ENCODE measurements around the gene ZNF609.

Gene ZNF609

DNA sequence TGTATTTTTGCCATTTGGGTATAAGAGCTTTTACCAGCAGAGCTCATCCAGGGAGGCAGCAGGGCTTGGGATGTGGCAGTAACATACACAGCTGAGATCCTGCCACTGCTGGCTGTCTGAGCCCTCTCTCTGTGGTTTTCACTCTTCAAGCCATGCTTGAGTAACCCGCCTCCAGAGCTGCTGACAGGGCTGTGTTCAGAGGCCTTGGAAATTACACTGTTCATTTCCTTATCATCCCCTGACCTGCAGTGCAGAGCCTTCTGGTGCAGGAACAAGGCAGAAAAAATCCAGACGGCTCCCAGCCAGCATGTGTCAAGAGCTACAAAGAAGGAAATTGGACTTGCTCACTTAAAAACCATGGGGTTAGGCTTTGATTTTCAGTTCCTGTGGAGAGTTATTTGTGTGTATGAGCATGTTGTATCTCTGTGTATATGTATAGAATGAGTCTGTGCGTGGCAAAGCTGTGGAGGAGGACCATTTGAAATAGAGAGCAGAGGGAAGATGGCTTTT is 47.0 kb downstream of the ZNF609 start:
- peak; percentile 90 for FAIRE-seq

DNA sequence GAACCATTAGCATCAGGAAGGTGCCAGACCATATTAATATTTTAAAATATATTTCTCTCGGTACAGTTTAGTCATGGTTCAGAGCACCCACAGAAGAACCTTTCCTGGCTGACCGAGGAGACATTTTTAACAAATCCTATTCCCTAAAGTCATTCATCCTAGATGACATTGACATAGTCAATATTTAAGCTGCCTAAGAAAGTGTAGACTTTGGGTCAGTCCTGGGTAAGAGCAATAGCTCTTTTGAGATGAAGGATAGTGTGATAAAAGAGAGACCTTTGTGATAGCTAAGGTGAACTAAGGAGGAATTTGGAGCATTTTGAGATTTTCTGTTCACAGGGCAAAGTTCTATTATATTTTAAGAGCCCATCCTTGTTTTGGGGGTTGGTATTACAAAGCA is 47.5 kb downstream of the ZNF609 start:
- FAIRE-seq: no peak

DNA sequence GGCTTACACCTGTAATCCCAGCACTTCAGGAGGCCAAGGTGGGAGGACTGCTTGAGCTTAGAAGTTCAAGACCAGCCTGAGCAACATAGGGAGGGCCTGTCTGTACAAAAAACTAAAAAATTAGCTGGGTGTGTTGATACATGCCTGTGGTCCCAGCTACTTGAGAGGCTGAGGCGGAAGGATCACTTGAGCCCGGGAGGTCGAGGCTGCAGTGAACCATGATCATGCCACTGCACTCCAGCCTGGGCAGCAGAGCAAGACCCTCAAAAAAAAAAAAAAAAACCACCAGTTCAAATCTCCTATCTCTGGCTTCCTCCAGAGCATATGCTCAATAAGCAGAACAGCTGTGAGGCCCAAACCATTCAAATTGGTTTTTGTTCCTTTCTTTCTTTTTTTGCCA is 53.4 kb downstream of the ZNF609 start:
- no peak for FAIRE-seq

DNA sequence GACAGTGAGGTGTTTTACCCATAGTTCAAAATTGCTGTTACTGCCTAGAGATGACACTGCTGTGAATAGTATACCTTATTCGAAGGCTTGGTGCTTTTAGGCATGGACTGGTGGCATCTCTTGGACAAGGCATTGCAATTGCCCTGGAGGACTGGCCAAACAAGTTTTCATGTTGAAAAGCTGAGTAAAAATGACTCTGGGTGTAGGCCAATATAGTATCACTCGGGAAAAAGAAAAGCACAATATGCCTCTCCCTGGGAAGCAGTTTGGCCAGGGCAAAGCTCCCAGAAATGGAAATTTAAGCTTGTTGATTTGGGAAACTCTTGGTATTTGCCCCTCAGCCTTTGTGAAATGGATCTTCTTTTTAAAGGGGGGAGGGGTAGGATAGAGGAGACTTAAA is 54.8 kb downstream of the ZNF609 start:
- FAIRE-seq: no peak

DNA sequence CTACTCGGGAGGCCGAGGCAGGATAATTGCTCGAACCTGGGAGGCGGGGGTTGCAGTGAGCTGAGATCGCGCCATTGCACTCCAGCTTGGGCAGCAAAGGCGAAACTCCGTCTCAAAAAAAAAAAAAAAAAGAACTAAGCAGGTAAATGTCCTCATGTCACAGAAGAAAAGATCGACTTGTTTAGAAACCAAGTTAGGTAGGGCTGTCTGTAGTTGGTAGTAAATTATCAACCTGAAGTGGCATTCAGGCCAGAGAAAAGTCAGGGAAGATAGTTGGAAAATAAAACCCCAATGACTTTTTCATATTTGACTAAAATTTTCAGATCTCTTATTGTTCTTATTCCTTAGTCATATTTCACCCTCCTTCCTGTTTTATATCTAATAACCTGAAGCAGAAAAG is 55.4 kb downstream of the ZNF609 start:
- FAIRE-seq: no peak

DNA sequence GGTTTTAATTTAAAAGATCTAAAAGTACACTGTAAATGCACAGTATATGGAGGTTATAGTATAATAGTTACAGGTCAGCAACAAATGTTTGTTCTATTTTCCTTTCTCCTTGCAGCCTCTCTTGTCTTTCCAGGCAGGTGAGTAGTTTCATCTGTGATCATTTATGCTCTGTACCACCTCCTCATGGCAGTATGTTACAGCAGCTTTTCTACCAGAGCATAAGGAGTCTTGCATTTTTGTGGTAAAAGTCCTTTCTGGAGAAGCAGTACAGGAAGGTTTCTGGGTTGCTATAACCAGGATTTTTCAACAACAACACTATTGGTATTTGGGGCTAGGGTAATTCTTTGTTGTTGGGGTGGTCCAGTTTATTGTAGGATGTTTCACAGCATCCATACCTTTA is 59.5 kb downstream of the ZNF609 start:
- FAIRE-seq: no peak

DNA sequence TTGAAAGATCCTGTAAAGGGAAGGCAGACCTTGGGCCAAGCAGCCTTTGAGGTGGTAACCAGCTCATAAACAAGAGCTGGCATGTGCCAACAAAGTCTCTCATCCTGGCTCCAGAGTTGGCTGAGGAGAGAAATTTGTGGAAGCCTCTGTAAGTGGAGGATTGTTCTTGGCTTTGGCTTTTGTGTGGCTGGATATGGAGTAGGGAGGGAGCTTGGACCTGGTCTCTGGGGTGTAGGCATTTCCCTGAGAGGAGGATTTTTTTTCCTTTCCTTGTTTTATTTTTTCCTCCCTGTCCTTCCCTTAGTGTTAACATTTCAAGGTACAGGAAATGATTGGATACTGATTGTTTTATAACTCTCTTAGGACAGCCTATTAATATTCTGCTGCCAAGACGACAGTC is 60.8 kb downstream of the ZNF609 start:
- no peak for FAIRE-seq

DNA sequence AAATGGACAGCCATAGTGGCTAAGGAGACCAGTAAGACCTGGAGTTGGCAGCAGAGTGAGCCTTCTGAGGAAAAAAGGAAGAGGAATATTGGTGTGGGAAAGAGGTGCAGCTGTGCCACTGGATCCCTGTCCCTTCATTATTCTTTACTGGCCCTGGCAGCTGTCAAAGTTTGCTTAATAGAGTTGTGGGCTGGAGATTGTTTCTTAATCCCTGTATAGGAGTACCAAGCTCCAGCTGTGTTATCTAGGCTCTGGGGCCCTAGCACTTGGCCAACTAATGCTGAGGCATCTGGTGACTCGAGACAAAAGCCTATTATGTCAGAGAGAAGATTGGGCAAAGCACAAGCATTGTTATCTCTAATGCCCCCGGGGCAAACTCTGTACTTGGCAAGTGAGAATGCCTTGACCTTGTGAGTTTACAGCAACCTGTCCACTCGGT is 61.4 kb downstream of the ZNF609 start:
- FAIRE-seq: no peak

DNA sequence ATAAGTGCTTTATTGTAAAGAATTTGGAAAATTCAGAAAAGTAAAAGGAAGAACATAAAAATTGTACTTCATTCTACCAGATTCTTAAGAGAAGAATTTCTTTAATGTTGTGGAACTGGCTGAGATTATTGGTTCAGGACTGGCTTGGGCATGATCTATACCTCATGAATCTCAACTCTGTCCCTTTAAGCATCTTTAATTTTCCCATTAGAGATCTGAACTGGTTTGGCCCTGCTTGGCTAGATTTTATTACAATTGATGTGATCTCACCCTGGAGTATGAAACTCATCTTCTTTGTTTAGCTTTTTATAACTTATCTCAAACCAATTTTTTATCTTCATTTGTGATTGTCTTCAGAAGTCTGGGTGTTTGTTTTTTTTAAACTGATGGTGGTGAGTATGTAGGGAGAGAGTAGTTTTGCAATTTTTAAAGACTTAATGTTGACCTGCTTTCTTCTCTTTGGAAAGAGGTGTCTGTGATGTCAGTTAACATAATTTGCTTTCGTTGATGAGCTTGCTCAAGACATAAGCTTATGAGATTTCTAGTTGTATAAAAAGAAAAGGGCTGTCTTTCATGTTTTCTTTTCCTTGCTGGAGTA is 61.9 kb downstream of the ZNF609 start:
- FAIRE-seq: no peak

DNA sequence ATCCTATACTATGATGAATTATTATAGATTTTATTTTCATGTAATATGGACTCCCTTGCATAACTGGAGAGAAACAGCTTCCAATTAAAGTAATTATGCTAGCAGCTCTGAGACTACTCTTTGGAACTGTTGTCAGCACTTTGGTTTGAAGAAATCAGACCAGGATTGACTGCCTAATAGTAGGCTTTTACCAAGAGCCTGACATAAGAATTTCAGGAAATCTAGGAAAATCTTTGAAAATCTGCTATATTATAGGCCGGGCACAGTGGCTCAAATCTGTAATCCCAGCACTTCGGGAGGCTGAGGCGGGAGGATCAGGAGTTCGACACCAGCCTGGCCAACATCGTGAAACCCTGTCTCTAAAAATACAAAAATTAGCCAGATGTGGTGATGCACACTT is 62.9 kb downstream of the ZNF609 start:
- no peak for FAIRE-seq

DNA sequence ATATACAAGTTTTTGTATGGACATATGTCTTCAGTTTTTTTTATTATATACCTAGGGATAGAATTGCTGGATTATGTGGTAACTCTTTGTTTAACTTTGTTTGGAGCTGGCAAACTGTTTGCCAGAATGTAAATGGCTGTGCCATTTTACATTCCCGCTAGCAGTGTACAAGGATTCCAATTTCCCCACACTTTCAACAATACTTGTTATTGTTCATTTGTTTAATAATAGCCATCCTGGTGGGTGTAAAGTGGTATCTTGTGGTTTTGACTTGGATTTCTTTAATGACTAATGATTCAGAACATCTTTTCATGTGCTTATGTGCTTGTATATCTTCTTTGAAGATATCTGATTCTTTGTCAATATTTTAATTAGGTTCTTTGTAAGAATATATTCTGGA is 64.4 kb downstream of the ZNF609 start:
- no peak for FAIRE-seq

DNA sequence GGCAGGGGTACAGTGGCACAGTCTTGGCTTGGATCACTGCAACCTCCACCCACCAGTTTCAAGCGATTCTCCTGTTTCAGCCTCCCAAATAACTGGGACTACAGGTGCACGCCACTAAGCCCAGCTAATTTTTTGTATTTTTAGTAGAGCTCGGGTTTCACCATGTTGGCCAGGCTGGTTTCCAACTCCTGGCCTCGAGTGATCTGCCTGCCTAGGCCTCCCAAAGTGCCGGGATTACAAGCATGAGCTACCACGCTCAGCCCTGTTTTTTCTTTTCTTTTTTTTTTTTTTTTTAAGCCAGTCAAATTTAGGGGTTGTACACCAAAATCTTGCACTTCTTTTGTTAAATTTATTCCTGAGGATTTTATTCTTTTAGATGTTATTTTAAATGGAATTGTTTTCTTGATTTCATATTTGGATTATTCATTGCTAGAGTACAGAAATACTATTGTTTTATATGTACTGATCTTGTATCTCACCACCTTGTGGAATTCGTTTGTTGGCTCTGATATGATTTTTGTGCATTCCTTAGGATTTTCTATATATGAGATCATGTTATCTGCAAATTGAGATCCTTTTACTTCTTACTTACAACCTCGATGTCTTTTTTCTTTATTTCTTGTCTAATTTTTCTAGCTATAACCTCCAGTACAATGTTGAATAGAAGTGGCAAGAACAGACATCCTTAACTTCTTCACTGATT is 65.6 kb downstream of the ZNF609 start:
- no peak for FAIRE-seq

DNA sequence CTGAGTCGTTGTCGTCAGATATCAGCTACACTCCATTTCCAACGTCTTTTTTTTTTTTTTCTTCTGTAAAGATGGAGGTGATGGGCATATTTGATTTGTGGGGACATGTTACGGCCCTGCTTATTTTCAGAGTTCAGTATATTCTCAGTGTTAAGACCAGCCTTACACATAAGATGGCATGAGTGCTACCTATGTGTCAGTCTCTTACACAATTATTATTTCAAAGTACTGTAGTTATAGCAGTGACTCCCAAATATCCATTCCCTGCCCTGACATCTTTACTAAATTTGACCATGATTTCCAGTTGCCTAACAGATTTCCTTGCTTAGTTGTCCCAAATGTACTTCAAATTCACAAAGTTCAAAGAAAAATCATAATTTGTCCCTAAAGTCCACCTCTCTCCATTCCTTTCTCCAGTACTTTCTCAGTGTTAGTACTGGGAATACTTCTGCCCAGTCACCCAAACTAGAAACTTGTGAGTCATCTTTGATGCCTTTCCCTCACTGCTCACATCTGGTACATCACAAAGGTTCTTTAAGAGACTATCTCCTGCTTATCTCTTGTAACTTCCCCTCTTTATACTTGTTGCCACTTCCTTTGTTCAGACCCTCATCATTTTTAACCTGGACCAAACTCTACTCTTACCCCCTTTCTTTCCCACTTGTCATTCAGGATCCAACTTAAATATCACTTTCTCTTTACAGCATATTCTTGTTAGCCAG is 67.0 kb downstream of the ZNF609 start:
- FAIRE-seq: no peak

DNA sequence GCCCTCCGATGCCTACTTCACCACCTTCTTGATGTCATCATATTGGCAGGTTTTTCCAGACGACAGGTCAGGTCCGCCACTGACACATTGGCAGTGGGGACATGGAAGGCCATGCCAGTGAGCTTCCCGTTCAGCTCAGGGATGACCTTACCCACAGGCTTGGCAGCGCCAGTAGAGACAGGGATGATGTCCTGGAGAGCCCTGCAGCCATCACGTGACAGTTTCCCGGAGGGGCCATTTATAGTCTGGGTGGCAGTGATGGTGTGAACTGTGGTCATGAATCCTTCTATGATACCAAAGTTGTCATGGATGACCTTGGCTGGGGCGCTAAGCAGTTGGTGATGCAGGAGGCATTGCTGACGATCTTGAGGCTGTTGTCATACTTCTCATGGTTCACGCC is 68.5 kb downstream of the ZNF609 start:
- no peak for FAIRE-seq

DNA sequence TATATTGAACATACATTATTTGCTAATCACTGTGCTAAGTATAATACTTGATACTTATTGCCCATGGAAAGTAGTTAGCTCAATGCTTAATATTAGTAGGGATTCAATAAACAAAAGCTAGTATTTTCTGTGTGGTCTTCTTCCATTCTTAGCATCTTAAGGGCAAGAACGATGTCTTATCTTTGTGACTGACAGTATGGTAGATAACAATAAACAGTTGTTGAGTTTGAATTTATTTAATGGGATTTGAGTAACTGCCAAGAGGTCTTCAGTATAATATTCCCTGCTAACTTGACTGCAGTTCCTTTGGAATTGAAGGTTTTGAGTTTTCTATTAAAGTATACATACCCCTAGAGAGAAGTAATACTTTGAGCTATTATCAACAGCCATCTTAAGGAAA is 70.1 kb downstream of the ZNF609 start:
- FAIRE-seq: no peak

DNA sequence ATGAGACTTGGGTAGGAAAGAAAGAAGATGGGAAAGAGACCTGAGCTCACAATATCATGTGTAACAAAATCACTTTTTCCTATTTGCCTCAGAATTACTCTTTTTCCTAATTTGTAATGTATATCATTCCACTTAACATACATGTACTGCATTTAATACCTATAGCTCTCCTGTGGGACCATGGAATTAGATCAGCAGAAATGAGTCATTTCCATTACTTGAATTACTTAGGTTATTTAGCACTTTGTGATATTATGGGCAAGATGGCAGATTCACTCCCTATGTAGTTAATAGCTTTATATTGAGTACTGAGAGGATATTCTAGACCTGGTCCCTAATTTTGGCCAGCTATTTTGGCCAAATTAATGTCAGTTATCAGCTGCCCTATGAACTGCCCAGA is 70.5 kb downstream of the ZNF609 start:
- no peak for FAIRE-seq

DNA sequence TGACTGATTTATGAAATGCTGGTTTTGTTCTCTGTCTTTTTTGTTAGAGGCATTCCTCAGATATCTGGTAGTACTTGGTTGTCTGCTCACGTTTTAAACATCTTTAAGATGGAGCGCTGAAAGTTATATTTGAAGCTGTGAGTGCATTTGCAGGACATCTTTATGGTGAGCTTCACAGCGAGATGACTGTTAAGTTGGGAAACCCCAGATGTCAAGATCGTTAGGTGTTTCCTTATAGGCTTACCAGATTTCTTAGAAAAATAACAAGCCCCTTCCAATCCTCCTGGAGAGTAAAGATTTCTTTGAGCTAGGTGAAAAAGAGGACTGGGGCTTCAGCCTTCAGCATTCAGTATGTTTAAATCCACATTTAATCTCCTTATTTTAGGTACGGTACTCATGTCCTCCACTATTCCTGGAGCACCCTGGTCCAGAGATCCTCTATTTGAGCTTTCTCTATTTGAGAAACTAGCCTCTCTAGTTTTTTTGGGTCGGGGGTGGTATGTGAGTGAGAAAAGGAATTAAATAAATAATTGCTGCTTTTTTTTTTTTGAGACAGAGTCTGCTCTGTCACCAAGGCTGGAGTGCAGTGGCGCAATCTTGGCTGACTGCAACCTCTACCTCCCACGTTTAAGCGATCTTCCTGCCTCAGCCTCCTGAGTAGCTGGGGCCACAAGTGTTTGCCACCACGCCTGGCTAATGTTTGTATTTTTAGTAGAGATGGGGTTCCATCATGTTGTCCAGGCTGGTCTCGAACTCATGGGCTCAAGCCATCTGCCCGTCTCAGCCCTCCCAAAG is 72.3 kb downstream of the ZNF609 start:
- FAIRE-seq: no peak

DNA sequence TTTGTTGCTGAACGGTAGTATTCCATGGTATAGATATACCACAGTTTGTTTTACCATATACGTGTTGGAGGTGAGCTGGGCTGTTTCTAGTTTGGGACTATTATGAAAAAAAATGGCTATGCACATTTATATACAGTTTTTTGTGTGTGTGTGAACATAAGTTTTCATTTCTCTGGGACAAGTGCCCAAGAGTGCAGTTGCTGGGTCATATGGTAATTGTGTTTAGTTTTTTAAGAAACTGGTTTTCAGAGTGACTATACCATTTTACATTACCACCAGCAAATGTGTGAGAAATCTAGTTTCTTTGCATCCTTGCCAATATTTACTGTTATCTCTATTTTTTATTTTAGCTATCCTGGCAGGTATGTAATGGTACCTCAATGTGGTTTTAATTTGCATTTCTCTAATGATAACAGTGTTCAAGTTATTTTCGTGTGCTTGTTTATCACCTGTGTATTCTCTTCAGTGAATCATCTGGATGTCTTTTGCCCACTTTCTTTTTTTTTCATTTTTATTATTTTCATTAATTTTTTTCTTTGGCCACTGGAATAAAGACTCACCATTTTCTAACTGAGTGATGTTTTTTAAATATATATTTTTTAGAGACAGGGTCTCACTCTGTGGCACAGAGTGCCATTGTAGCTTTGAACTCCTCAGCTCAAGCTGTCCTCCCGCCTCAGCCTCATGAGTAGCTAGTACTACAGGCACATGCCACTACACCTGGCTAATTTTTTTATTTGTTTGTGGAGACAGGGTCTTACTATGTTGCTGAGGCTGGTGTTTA is 75.3 kb downstream of the ZNF609 start:
- no peak for FAIRE-seq

DNA sequence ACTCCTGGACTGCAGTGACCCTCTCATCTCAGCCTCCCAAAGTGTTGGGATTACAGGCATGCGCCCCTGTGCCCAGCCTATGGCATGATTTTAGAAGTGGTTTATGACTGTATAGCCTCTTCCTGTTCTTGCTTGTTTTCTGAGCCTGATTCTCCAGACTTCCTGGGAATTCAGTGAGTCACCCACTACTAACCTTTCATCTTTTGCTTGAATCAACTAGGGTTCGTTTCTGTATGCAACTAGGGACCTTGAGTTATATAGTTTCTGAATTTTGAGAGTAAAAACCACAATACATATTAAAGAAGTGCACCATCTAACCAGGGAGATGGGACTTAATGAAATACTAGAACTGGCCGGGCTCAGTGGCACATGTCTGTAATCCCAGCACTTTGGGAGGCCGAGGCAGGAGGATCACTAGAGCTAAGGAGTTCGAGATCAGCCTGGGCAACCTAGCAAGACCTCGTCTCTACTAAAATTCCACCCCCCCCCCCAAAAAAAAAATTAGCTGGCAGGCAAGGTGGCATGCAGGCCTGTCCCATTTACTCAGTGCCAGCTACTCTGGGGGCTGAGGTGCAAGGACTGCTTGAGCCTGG is 76.0 kb downstream of the ZNF609 start:
- FAIRE-seq: no peak

DNA sequence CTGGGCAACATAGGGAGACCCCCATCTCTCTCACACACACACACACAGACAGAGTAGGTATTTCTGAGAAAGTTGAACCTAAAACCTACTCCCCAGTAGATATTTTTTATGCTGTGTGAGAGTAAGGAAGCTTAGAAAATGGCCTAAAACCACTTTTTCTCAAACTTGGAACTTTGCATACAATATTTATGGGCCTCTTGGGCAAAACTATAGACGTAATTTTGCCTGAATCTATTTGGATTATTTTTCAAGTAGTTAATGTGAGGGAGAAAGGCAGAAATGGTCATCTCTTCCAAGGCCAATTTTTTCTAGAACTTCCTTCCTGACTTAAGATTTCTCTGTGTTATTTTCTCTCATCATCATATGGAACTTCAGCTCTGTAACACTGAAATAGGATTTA is 81.7 kb downstream of the ZNF609 start:
- no peak for FAIRE-seq

DNA sequence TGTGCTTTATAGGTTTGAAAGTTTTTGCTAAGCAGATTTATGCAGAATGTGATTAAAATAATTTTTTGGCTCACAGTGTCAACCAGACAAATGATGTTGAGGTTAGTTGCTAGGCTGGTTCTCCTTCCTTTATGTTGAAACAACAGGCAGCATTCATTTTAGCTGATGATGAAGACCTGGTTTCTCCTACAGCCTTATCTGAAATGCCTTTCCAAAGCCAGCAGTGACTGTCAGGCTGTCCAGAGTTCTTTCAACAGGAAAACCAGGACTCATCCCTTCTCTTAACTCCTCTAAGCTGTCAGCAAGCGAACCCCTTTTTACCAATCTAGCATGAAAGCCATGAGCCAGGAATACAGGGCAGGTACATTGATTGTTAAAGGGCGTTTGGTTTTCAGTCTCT is 84.1 kb downstream of the ZNF609 start:
- FAIRE-seq: no peak

DNA sequence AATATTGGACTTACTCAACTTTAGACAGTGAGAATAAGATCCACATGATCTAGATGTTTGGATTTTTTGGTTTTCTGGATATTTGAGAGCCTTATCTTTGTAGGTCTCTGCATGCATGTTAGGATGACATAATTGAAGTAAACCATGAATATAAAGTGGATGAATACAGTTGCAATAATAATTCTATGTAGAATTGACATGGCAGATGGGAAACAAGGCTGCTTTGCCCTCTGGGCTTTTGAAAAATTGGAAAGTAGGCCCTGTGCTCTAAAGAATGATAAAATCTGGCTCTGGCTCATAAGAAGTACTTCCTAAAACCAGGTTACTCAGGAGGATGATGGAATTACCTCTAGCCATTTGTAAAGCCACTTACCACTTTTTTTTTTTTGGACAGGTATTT is 86.9 kb downstream of the ZNF609 start:
- FAIRE-seq: no peak

Measured in islet of Langerhans (tissue), 1 donor.